GM21619 (cell line): ENCODE data around the gene NADK.

Experiments
- ATAC-seq: cut with Tn5 transposase; IDR thresholded peaks from one replicate; pipeline ENCODE4 v1.9.1; 2021; ENCODE audit not compliant: unreplicated experiment

The NADK gene

DNA sequence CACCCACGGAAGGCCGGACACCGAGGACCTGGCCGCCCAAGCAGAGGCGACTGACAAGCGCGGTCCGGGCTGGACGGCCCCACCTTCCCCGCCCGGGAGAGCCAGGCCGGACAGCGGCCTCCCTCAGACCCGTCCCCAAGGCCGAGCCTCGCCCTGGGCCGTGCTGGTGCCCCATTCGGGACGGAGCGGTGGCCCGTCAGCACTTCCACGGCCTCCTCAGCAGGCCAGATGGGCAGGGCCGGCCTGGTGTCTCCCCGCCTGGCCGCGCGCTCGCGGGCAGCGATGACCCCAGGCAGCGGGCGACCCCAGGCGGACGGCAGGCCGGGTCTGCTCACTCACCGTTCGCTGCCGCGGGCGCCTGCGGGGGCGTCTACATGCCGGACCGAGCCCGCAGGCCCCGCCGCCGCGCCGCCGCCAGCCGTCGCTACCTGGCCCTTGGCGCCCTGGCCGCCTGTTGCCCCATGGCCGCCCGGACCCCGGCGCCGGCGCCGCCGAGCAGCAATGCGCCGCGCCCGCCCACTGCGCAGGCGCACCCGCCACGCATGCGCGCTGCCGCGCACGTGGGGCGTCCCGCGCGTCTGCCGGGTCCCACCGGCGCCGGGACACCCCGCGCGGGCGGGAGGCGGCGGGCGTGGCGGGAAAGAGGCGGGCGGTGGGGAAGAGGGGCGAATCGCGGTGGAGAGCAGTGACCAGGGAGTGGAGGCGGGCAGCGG, at the start of gene NADK:
NADK (minus strand) TSS at position 521 of the 713 bp plus-strand sequence. CDS start 13,064 bp downstream, outside the sequence.
- peak; percentile 21 for ATAC-seq

- no peak for ATAC-seq
Measured at GRCh38 chr1:1827089-1827848, 49.0 kb upstream of the NADK start.

- no peak for ATAC-seq
Measured at GRCh38 chr1:1826356-1827088, 48.3 kb upstream of the NADK start.

GRCh38 chr1:1825217-1825616, 46.9 kb upstream of the NADK start:
- ATAC-seq: no peak

GRCh38 chr1:1819762-1820161, 41.5 kb upstream of the NADK start:
- ATAC-seq: no peak

GRCh38 chr1:1817221-1817620, 39.0 kb upstream of the NADK start:
- no peak for ATAC-seq

GRCh38 chr1:1815606-1816281, 37.5 kb upstream of the NADK start:
- ATAC-seq: no peak

- no peak for ATAC-seq
Measured at GRCh38 chr1:1809489-1809888, 31.2 kb upstream of the NADK start.

- no peak for ATAC-seq
Measured at GRCh38 chr1:1808206-1808605, 29.9 kb upstream of the NADK start.

DNA sequence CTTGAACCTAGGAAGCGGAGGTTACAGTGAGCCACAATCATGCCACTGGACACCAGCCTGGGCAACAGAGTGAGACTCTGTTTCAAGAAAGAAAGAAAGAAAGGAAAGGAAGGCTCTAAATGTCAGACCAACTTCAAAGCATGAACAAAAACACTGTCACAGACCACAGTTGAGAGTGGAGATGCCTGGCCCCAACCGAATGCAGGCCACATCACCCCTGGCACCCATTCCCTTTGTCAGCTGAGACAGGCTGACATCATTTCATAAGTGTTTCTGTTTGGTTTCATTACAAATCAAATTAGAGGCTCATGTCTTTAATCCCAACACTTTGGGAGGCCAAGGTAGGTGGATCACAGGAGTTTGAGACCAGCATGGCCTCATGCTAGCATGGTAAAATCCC, 28.6 kb upstream of the NADK start:
- ATAC-seq: no peak

- no peak for ATAC-seq
Measured at GRCh38 chr1:1804301-1804700, 26.0 kb upstream of the NADK start.

- no peak for ATAC-seq
Measured at GRCh38 chr1:1802871-1803270, 24.6 kb upstream of the NADK start.

DNA sequence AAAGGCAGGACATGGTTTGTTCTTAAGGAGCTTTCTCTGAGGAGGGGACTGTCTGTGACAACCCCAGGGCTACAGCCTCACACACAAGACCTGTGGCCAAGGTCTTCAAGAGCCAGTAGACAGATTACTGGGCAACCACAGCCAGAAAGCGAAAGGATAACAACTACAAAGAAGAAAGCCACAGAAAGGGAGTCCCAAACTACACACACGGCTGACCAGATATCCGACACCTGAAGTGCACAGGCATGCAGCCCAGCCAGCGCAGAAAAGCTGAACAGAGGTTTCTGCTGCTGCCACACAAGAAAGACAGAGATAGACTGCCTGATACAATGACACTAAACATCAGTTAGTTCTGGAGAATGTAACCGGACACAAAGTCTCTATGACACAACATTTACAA, 21.4 kb upstream of the NADK start:
- ATAC-seq: peak; percentile 77

DNA sequence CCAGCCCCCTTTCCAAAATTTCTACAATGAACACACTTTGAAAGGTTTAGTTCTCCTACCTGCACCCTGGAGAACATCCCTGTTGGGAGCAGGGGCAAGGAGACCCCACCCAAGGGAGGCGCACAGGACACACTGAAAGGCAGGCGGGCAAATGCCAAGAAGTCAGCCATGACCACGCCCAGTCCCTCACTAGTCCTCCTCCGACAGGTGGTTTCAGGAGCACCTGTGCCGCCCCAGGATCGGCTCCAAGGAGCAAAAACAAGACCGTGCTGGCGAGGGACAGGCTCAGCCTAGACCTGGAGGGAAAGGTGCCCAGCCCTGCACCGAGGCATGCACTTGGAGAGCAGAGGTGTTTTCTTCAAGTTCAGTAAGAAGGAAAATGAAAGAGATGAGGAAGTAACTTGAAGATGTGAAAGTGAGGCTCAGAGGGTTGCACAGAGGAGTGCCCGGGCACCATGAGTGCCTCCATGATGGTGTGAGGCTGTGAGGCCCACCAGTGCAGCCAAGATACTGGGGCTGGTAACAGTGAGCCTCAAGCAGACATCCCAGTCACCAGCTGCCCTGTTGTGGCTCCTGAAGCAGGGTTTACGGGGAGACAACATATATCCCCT, 19.6 kb upstream of the NADK start:
- no peak for ATAC-seq

- no peak for ATAC-seq
Measured at GRCh38 chr1:1796466-1796865, 18.2 kb upstream of the NADK start.

DNA sequence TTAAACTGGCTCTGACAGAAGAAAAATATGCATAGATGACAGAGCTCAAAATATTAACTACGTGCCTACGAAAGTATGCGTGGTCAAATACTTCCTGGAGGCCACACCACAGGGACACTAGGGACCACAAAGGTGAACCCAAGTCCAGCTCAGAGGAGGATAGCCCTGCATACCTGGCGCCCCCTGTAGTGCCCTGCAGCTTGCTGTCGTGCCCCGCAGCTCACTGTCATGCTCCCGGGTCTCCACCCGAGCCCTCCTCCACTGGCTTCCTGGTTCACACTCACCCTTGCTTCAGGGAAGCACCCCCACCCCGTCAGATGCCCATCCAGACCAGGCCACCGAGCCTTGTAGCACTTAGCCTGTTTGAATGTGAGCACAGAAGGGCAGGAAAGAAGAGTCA, 16.7 kb upstream of the NADK start:
- no peak for ATAC-seq

- ATAC-seq: no peak
Measured at GRCh38 chr1:1793481-1794244, 15.4 kb upstream of the NADK start.

DNA sequence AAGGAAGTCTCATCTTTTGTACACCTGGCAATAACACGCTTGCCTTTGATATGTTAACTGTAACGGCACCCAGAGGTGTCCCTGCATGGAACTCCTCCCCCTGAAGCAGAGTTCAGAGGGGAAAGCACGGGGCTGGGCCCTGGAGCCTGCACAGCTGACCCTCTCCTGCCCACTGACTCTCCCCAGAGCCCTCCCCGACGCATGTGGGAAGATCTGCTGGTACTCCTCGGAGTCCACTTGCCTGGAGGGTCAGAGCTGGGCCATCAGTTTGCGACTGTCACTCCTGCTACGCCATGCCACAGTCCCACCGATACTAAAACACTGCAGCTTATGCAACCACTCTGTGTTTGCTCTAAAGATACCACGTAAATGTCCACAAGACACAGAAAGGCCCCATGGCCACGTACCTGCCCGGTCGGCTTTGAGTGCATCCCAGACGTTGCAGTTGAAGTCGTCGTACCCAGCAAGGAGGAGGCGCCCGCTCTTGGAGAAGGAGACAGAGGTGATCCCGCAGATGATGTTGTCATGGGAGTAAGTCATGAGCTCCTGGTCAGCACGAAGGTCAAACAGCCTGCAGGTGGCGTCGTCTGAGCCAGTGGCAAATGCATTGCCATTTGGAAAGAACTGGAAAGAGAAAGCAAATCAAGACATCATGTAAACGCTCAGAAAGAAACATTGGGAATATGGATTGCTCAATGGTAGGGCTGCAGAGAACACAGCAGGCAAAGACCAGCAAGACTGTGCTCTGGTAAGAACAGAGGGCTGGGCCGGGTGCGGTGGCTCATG, 10.6 kb upstream of the NADK start:
- no peak for ATAC-seq

GRCh38 chr1:1788136-1788535, 9.9 kb upstream of the NADK start:
- ATAC-seq: no peak
